ENCODE results near the gene ACP7.

DNA sequence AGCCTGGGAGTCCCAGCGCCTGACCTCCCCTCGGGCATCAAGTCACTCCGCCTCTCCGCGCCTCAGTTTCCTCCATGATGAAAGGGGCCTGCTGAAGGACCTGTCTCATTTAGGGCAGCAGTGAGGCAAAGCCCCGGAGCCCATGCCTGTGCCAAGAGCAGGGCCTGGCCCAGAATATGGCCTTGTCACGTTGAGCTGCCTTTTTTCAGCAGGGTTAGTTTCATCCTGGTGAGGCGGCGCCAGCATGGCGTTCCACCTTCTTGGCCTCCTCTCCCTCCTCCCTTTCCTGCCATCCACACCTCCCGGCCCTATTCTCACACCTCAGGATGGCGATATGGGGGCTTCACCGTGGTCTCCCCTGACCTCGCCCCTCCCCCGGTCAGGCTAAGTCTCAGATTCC lies 71.6 kb downstream of the ACP7 start:
- TF ChIP-seq, protein P1, sequence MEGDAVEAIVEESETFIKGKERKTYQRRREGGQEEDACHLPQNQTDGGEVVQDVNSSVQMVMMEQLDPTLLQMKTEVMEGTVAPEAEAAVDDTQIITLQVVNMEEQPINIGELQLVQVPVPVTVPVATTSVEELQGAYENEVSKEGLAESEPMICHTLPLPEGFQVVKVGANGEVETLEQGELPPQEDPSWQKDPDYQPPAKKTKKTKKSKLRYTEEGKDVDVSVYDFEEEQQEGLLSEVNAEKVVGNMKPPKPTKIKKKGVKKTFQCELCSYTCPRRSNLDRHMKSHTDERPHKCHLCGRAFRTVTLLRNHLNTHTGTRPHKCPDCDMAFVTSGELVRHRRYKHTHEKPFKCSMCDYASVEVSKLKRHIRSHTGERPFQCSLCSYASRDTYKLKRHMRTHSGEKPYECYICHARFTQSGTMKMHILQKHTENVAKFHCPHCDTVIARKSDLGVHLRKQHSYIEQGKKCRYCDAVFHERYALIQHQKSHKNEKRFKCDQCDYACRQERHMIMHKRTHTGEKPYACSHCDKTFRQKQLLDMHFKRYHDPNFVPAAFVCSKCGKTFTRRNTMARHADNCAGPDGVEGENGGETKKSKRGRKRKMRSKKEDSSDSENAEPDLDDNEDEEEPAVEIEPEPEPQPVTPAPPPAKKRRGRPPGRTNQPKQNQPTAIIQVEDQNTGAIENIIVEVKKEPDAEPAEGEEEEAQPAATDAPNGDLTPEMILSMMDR (conservative IDR thresholded peaks at IDR 0.05 in 1 of 2, IDR thresholded peaks at IDR 0.05 in 1 of 2; ENCODE audit: extremely low read depth in 1 of 2, insufficient read depth in 1 of 2, low read depth in 1 of 2, low read length in 2 of 2): no peak
- TF ChIP-seq EZH2 (IDR thresholded peaks at IDR 0.05; ENCODE audit: borderline replicate concordance, low read length): no peak
